Mesenteric fat pad (tissue), 1 donor: ENCODE data around the gene VAV2. TPM values are rescaled to one million over a fixed set of nuclear protein-coding genes. Genes with fewer than 3 reads are reported as not detected.

Experiments
- DNase-seq: peaks from one replicate; pipeline ENCODE4 v3.0.0-alpha.2; 2020; ENCODE audit warnings: low spot score
- total RNA-seq: library from RNA; stranded (reverse); fragmentation: NEBNext Ultra II Directional; extraction: Animal tissue kit (Norgen Biotek cat#: 25700); gene quantifications from one replicate; pipeline ENCODE4 v1.2.1, GENCODE V29; 2021
- donor health status: DM: yes; HTN: yes; CAD: no.

The VAV2 gene
- total RNA-seq, 1 donor from 2014 or later, result 19.3 TPM

GRCh38 chr9:133826289-133827085 is 165.6 kb downstream of the VAV2 start:
- DNase-seq, result no peak

DNA sequence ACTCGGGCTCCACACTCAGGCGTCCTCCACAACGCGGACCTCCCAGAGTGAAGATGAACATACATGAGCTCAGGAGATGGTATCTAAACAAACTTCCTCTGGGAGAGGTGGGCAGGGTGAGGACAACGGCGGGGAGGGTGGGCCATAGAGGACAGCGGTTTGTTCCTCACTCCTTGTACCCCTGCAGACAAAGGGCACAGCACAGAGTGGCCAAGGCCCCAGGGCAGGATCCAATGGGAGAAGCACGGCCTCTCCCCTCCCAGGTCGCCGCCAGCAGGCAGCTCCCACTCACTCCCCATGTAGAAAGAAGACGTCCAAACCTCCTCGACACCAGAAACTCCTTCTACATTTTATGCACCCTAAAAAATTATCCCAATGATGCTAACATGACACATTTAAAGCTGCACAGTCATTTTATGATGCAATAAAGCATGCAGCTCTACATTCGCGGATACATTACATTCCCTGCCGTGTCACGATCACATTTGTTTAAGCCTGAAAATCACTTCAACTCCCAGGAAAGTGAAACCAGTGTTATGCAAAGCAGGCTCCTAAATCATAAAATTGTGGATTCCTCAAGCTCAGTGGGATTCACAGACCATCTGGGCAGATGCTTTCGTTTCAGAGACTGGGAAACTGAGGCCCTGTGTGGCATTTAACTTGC is 166.4 kb downstream of the VAV2 start:
- DNase-seq, result no peak

DNA sequence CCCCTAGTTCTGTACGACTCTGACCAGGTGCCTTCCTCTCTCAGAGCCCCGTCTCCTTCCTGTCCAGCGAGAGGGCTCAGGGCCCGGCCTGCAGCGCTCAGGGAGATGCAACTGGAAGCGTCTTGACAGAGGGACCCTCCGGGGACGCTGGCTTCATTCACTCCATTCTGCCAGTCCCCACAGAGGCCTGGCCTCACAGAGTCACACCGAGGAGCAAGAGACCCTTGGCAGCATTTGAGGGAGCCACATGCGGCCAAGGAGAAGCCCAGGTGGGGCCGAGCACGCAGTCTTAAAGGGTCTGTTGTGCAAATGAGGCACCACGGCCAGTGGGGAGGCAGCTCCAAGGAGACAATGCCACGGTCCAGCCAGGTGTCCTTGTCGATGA is 167.3 kb downstream of the VAV2 start:
- no peak for DNase-seq

DNA sequence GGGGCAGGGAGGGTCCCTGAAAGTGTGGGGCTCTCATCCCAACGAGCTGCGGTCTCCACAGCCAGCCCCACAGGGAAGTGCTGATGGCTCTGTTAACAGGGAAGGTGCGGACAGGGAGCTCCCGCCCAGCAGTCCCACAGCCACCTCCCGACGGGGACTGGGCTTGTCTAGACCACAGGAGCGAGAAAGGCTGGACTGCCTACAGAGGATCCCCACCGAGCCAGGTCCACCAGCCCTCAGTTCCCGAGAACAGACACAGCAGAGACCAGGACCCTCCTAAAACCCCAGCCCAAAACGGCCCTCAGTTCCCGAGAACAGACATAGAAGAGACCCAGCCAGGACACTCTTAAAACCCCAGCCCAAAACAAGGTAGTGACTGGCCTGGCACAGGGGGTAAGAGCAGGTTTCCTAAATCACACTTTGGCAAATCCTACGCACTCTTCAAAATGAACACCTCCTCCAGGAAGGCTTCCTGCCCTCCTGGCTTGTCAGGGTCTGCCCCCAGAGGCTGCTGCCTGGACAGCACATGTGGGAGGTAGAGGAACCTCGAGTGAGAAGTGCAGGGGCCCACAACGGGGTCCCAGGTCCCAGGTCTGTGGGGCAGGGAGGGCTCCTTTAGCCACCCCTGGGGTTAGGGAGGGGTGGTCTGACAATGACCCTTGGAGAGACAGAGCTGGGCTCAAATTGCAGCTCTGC is 167.9 kb downstream of the VAV2 start:
- no peak for DNase-seq

DNA sequence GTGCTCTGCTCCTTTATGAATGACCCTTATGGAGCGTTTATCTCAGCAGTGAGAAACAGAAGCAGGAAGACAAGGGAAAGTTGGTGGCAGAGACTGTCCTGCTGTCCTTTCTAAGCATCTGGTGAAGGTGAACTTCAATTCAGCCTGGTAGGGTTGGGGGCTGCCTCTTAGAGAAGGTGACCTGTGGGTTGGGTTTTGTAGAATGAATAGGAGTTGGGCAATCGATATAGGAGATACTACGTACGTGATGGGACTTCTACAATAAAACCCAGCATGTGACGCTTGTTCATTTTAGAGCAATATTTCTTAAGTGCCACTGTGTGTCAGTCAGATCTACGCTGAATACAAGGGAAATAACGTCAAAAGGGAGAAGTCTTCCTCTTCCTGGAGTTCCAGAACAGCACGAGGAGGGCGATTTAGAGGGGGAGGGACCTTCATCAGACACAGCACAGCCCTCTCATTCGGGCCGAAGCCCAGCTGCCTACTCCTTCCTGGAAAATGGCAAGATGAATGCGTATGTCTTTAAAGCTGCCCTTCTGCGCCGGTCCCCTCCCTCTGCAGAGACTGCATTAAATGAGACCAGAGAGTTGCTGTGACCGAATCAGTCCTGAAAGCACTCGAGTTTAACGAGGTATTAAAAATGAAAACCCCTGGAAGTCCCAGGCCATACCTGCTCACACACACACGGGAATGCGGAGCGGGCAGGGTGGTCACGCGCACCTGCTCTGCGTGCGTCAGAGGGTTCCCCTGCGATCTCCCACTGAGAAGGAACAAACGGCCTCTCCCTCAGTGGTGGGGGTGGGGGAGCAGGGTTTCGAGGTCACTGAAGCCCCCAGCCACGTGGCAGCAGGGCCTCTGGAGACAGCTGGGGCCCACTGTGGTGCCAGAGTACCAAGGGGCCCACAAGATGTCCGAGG is 168.7 kb downstream of the VAV2 start:
- no peak for DNase-seq

- DNase-seq, result no peak
Observed at GRCh38 chr9:133822430-133823065, 169.6 kb downstream of the VAV2 start.

GRCh38 chr9:133821601-133822429 is 170.3 kb downstream of the VAV2 start:
- DNase-seq, result no peak

DNA sequence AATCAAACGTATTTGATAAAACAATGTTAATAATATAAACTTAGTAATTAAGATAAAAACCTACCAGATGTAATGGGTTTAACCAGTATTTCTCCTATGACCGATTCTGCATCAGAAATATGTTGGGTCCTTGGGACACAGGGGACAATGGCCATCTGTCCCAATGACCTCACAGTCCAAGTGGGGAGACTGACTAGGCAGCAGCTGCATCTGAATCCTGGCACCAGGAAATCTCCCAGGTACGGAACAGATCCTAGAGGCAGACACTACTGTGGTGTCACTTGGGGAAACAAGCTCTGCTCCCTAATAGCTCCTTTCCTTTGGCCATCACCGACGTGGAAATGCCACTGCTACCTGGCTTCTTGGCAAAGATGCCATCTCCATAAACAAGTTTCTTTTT is 172.2 kb downstream of the VAV2 start:
- no peak for DNase-seq

DNA sequence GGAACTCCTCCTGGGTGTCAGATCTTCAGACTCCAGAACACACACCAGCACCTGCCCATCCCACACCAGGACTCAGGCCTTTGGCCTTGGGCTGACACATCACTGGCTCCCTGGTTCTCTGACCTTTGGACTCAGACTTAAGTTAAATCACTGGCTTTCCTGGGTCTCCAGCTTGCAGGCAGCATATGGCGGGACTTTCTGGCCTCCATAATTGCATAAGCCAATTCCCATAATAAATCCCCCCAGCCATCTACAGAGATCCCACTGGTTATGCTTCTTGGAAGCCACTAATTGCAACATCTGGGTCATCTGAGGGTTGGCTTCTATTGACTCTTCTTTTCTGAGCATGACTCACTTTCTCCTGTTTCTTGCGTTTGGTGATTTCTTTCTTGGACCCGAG is 173.7 kb downstream of the VAV2 start:
- no peak for DNase-seq

DNA sequence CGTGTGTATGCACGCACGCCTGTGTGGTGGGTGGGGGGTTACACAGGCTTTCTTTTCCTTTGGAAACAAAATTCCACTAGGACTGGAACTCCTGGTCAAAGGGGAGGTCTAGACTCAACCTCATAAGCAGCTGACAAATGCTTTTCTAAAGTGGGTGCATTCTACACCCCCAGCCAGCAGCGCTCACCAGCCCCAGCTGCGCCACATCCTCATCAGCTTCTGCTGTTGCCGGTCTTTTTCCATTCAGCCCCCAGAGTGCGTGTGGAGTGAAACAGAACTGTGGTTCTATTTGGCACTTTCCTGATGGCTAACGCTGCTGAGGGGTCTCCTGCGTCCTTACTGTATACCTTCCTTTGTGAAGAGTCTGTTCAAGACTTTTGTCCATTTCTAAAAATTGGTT is 176.3 kb downstream of the VAV2 start:
- no peak for DNase-seq

- no peak for DNase-seq
Observed at GRCh38 chr9:133814586-133815208, 177.4 kb downstream of the VAV2 start.

DNA sequence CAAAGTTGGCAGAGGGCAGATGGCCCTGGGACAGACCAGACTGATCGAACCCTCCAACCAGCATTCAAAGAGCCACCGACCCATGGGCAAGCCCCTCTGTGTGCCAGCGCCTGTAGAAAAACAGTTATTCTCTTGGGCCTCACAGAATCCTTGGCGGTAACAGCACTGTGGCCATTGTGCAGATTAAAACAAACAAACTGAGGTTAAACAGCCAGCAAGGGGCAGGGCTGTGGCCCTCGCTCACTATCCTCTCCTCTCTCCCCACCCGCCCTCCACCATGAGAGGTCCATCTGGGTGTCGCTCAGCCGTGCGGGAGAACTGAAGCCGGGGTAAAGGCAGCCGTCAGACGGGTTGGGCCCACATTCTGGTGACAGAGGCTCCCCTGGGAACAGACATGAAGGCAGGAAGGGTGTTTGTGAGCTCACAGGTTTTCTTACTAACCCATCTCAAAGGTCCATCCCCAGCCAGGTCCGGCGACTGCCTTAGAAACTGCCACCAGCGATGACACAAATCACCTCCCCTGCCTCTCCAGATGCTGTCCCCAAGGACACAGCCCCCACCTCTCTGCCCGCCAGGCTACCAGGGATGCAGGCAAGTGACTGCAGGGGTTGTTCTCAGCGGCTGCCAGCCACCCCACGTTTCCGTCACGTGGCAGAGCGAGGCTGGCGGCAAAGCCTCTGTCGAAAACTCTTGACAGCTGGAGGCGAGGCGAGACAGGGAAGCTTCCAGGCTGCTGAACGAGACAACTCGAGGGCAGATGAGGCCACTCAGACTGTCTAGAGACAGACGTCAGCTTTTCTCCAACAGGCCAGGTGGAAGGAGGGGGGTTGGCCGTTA is 178.2 kb downstream of the VAV2 start:
- no peak for DNase-seq

DNA sequence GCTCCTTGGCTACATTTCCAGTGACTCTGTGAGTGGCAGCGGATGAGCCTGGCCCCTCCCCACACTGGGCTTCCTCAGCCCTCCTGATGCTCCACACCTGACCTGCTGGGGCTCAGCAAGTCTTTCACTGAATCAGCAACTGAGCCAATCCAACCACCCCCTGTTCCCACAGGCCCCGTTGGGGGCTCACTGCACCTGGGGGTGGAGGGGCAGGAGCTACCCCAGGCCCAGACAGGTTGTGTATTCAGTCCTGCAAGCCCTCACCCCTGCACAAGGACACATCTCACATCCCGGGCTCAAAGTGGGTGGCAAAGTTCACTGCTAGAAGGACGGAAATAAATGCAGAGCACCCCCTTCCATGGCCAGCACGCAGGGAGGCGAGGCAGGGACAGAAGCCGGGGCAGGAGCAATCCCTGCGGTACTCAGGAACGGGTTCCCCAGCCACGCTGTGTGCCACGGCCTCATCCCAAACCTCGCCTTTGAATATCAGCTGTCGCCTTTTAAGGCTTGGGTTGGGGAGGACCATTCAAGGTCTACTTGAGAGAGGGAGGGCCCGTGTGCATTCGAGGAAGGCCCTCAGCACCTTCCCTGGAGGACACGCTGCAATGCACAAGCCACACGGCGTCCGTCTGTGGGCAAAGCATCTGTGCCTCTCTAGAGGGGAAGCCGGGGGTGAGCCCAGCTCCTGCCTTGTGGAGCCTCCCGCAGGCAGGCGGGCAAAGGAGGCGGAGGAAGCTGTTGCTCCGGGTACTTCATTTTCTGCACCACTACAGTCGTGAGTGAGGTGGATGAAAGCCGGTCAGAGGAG is 179.0 kb downstream of the VAV2 start:
- DNase-seq, result no peak

GRCh38 chr9:133812077-133812868 is 179.9 kb downstream of the VAV2 start:
- no peak for DNase-seq

- no peak for DNase-seq
Observed at GRCh38 chr9:133811471-133811870, 180.7 kb downstream of the VAV2 start.

DNA sequence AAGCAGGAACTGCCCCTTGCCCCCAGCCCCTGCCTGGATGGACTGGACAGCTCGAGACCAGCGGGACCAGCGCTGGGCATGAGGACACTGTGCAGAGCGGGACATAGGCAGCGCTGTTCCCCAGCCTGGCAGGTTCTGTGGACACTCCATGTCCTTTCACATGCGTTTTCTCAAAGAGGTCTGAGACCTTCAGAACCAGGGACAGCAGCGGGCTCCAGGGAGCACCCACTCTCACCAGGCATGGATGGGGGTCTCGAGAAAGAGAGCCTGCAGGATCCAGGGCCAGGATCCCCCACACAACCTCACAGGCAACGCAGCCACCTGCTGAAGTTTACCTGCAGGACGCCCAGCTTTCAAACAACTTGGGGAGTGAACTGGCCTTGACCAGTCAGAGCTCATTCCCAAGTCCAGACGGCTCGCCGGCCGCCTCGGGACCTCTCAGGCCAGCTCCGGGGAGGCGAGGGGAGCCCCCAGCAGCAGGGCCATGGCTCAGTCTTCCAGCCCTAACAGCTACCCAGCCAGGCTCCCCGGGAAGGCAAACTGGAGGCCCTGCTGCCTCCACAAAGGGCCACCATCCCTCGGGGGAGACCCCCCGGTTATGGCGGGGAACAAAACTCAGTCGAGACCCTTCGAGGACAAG is 181.4 kb downstream of the VAV2 start:
- no peak for DNase-seq
